Sigmoid colon (tissue), 7 donors: ENCODE measurements around the gene ABHD17C. TPM values are rescaled to one million over a fixed set of nuclear protein-coding genes. Genes with fewer than 3 reads are reported as not detected.

Experiments
- DNase-seq: peaks from one replicate; pipeline ENCODE4 v3.0.0-alpha.2; 2019
- H3K27ac ChIP-seq, 4 donors: fragments of 200-600 bp; sonication (generic); one replicate each; pipeline ENCODE4 v1.5.1; 2016 to 2019; ENCODE audit warnings: mild to moderate bottlenecking in 1 of 4
- H3K27me3 ChIP-seq, 3 donors: fragments of 200-600 bp; sonication (generic); one replicate each; pipeline ENCODE4 v1.5.1; 2019; ENCODE audit warnings: mild to moderate bottlenecking in 1 of 3
- H3K36me3 ChIP-seq, 4 donors: fragments of 200-600 bp; sonication (generic); one replicate each; pipeline ENCODE4 v1.5.1; 2016 to 2019
- H3K4me1 ChIP-seq, 4 donors: fragments of 200-600 bp; sonication (generic); one replicate each; pipeline ENCODE4 v1.5.1; 2017 to 2019
- H3K4me3 ChIP-seq, 4 donors: fragments of 200-600 bp; sonication (generic); one replicate each; pipeline ENCODE4 v1.5.1; 2017 to 2019; ENCODE audit warnings: mild to moderate bottlenecking in 2 of 4, moderate library complexity in 1 of 4
- H3K9me3 ChIP-seq, 4 donors: fragments of 200-600 bp in 3 of 4; sonication (generic) in 3 of 4; one replicate each; pipeline versions ENCODE4 v1.5.1 to v1.6.1; 2013 to 2019
- EP300 ChIP-seq, 4 donors: sonication (generic); formaldehyde crosslinking; IDR thresholded peaks; one replicate each; pipeline ENCODE4 v1.6.1; 2017; ENCODE audit warnings: antibody characterized with exemption in 4 of 4
- POLR2A ChIP-seq, 2 donors: fragments of 450-650 bp; IDR thresholded peaks; one replicate each; pipeline ENCODE4 v1.6.1; 2016; ENCODE audit warnings: antibody characterized with exemption in 2 of 2, mild to moderate bottlenecking in 2 of 2, moderate library complexity in 2 of 2
- POLR2AphosphoS5 ChIP-seq, 4 donors: sonication (generic); formaldehyde crosslinking; IDR thresholded peaks; one replicate each; pipeline ENCODE4 v1.6.1; 2017; ENCODE audit warnings: antibody characterized with exemption in 4 of 4
- WGBS, 2 donors: extraction: QIAGEN DNeasy Blood & Tissue Kit; methylation state at CpG; one replicate each; pipeline ENCODE4 v1.1.7; 2013; 5-methylcytosine and 5-hydroxymethylcytosine counted together
- intact Hi-C: fragments of 100-400 bp; cut with DNase I; formaldehyde crosslinking; loops from one replicate; pipeline ENCODE4 v1.15.1; 2023
- polyA plus RNA-seq, 3 donors: library from polyadenylated mRNA; stranded (reverse); fragments of 200-250 nt; gene quantifications; one replicate each; pipeline ENCODE4 v1.2.3, GENCODE V29; 2013
- small RNA-seq, 3 donors: library from RNA; depleted of rRNA; stranded (forward); fragments of <200 nt; gene quantifications; one replicate each; pipeline ENCODE3, GENCODE V24; 2016
- total RNA-seq, 4 donors: library from RNA; depleted of rRNA; stranded (reverse); fragments of >200 nt; gene quantifications; one replicate each; pipeline ENCODE4 v1.1.0, GENCODE V29; 2016
- TF ChIP-seq, protein P1 (sequence below), 4 experiments: fragments of 450-650 bp in 3 of 4; fragments of 200-600 bp in 1 of 4; IDR thresholded peaks; one replicate each; pipeline ENCODE4 v1.5.1; 2016 to 2019; ENCODE audit warnings: antibody characterized with exemption in 4 of 4, mild to moderate bottlenecking in 3 of 4, moderate library complexity in 2 of 4
- donor health status: healthy with polysubstance abuse.
- donor health status: Bipolar disorder and iron deficiency.
- donor health status: healthy.

ABHD17C gene
- total and polyA plus RNA-seq, 7 donors = 2.0 to 174 (median 4.2) TPM

DNA sequence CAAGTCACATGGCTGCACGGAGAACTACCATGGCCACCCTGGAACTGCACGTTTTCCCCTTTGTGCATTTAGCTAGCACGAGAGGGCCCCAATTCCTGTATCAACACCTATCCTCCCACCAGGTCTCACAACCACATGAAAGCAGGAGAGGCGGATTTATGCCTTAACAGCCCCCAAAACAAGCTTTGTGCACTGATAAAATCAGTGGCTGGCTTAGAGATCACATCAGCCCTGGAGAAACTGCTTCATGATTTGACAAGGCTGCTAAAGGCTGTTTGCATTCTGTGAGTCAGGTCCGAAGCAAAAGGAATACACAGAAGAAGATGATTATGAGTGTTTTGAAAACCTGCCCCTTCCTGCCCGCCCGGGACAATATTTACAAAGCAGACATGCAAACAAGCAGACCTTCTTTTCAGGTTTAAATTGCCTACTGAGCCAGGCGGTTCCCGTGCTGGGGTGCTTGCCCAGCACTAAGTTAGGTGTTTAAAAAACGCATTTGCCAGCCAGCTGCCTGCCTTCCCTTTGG, 109.9 kb downstream of the ABHD17C start:
- Histone ChIP-seq H3K36me3 (no peaks in the 10 kb centered on the region), H3K4me3 (no peak overlapping the region), H3K27ac (no peak overlapping the region), H3K4me1 (peaks cover 0 to 6% (median 0%) of the 10 kb centered on the region in 4 donors), H3K9me3 (no peaks in the 10 kb centered on the region), H3K27me3 (no peaks in the 10 kb centered on the region)
- intact Hi-C loops = no loop called here
- no peak for TF ChIP-seq POLR2AphosphoS5 (IDR thresholded peaks at IDR 0.05)
- TF ChIP-seq POLR2A (IDR thresholded peaks at IDR 0.05) = no peak
- TF ChIP-seq EP300 (IDR thresholded peaks at IDR 0.05) = no peak
- TF ChIP-seq, protein P1, sequence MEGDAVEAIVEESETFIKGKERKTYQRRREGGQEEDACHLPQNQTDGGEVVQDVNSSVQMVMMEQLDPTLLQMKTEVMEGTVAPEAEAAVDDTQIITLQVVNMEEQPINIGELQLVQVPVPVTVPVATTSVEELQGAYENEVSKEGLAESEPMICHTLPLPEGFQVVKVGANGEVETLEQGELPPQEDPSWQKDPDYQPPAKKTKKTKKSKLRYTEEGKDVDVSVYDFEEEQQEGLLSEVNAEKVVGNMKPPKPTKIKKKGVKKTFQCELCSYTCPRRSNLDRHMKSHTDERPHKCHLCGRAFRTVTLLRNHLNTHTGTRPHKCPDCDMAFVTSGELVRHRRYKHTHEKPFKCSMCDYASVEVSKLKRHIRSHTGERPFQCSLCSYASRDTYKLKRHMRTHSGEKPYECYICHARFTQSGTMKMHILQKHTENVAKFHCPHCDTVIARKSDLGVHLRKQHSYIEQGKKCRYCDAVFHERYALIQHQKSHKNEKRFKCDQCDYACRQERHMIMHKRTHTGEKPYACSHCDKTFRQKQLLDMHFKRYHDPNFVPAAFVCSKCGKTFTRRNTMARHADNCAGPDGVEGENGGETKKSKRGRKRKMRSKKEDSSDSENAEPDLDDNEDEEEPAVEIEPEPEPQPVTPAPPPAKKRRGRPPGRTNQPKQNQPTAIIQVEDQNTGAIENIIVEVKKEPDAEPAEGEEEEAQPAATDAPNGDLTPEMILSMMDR (IDR thresholded peaks at IDR 0.05) = no peak
- no peak for DNase-seq
- 29 to 51% methylated on average over 10 of the region's 10 CpGs for WGBS, 2 donors

Small RNA genes lying within 50 kb of the gene (small RNA-seq; reads per million reads assigned to genes)
- 0 reads per million in 3 donors for gene RNU6-380P

Other genes starting within 250 kb of the ABHD17C start
- gene CEMIP, start 84.1 kb downstream of the ABHD17C start, total RNA-seq = under 1 TPM in 2 of 4 donors, not detected in 2; under 0.01 TPM
- 1 to 10 TPM in 1 of 3 donors, under 1 TPM in 2; under 0.01 to 2.1 (median 0.23) TPM for gene CEMIP, start 84.1 kb downstream of the ABHD17C start, polyA plus RNA-seq